ENCODE data around the gene TYW1.
A peak's percentile ranks its signal among the peaks of the same experiment; 100 is the strongest.
"Not testable (repeated sequence)": the region's sequence is repeated elsewhere in the genome, so short reads cannot be mapped to it uniquely, and the experiment has no call there.

TYW1 gene

DNA sequence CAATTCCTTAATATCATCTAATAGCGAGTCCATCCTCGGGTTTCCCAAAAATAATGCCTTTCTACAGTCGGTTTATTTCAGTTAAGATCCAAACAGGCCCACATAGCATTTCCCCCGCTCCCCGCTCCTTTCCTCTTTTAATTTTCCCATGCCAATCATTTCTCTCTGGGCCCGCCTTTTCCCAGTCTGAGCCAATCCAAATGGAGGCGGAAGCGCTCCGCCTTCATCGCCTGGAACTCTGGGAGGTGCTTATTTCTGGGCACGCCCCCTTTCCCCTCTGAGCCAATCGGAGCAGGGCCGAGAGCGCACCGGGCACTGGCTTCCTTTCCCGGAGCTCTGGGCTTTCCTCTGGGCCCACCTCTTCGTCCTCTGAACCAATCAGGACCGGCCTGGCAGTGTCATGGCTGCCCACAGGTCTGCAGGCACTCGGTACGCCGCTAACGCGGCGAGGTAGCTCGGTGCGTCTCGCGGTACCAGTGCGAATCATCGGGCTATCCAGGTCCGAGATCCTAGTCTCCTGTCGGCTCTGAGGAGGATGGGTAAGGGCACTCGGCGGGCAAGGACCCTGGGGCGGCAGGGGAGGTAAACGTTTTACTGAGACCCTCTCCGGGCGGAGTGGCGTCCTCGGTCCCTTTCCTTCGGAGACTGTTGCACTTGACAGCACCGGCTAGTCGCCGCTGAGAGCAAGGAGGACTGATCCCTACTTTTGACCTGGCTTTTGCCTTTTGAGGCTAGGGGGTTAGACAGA is at the start of gene TYW1:
Gene TYW1, plus strand, starts transcription at position 390 of the 748 bp plus-strand sequence. Its CDS starts 146 bp downstream, at position 536.
- peak; percentile 98 for DNase-seq

DNA sequence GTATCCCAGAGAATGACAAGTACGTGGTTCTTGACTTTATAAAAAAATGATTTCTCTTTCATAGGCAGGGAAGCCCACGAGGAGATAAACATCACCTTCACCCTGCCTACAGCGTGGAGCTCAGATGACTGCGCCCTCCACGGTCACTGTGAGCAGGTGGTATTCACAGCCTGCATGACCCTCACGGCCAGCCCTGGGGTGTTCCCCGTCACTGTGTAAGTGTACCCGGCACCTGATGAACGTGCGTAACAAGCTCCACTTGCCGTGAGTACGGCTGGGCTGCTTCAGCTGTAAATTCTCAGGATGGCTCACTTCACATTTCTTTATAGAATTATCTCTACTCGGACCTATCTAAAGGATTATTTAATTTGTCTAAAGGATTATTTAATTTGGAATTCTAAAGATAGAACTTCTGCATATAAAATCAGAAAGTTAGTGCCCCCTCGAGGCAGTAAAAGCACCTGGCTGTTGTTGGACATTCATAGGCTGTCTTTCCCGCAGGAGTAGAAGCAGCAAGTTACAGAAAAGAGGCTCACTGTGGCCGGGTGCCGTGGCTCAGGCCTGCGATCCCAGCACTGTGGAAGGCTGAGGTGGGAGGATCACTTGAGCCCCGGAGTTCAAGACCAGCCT is 48.0 kb upstream of the TYW1 start:
- DNase-seq, result no peak

DNA sequence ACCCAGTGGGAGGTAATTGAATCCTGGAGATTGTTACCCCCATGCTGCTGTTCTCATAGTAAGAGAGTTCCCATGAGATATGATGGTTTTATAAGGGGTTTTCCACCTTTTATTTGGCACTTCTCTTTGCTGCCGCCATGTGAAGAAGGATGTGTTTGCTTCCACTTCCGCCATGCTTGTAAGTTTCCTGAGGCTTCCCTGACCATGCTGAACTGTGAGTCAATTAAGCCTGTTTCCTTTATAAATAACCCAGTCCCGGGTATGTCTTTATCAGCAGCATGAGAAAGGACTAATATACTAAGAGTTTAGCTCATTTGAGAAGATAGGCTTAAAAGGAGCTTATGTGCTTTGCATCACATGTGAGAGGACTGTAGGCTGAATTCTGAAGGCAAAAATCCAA is 46.3 kb upstream of the TYW1 start:
- no peak for DNase-seq

DNA sequence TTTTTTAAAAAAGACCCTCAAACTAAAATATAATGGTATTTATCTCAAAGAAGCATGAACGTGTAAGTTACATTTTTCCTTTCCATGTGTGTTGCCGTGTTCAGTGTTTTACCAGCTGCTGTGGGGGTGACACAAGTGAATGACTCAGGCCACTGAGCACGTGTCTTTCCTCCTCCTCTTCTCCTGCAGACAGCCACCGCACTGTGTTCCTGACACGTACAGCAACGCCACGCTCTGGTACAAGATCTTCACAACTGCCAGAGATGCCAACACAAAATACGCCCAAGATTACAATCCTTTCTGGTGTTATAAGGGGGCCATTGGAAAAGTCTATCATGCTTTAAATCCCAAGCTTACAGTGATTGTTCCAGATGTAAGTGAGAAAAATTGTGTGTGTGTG is 45.9 kb upstream of the TYW1 start:
- no peak for DNase-seq

GRCh38 chr7:66952343-66953043 is 44.1 kb upstream of the TYW1 start:
- no peak for DNase-seq

- no peak for DNase-seq
Observed at GRCh38 chr7:66953044-66953427, 43.6 kb upstream of the TYW1 start.

DNA sequence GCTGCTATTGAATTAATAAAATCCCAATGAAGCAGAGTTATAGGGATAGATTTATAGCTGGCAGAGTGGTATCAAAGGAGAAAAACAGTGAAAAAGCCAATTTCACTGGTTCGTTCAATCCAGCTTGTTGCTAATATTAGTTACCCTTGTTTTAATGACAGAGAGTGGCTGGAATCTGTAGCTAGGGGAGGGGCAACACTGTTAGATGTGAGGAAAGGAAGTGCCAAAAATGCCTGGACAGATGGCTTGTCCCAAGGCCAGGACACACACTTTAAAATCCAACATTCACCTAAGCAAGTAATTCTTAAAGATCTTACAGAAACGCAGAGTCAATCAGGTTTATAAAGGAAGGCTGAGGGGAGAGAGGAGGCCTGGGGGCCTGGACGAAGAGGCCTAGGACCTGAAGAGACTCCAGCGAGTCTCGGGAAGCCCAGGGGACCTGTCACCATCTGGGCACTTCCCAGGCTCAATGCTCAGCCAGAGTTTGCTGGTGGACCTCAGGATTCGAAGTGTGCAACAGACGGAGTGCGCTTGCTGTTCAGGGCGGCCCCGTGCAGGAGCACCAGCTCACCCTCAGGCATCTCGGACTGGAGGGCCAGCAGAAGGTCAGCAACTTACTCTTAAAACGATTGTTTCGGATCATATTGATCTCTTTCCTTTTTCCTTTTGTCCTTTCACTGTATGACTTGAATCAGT is 38.9 kb upstream of the TYW1 start:
- DNase-seq, result no peak

- no peak for DNase-seq
Observed at GRCh38 chr7:66958538-66959350, 37.9 kb upstream of the TYW1 start.

GRCh38 chr7:66960192-66960591 is 36.4 kb upstream of the TYW1 start:
- no peak for DNase-seq

DNA sequence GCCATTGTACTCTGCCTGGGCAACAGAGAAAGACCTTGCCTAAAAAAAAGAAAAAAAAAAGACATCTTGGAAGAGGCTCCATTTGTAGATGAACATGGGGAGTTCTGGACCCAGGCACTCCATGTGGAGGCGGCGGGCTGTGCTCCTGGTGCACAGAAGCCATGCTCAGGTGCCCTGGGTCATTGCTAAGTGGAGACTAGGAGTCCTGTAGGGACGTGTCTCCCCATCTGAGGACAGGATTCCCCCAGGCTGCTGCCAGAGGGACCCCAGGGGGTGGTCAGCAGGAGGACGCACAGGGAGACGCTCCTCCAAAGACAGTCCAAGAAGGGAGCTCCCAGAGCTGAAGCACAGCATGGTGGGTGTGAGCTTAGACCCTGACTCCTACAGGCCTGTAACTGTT is 35.5 kb upstream of the TYW1 start:
- DNase-seq, result no peak

DNA sequence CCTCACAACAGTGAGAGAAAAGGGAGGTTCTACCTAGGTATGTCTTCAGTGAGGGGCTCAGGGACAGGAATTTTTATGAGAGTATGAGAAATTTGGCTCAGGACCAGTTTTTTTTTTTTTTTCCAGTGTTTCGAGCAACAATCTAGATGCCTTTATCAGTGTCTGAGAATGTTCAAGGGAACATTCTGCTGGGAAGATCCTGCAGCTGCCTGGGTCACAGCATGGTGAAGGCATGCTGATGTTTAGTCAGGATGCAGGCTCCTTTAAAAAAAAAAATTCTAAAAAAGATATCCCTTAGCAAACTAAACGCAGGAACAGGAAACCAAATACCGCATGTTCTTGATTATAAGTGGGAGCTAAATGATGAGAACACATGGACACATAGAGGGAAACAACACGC is 32.2 kb upstream of the TYW1 start:
- no peak for DNase-seq

- no peak for DNase-seq
Observed at GRCh38 chr7:66967029-66967428, 29.6 kb upstream of the TYW1 start.

GRCh38 chr7:66969001-66969400 is 27.6 kb upstream of the TYW1 start:
- not testable (repeated sequence) for DNase-seq

DNA sequence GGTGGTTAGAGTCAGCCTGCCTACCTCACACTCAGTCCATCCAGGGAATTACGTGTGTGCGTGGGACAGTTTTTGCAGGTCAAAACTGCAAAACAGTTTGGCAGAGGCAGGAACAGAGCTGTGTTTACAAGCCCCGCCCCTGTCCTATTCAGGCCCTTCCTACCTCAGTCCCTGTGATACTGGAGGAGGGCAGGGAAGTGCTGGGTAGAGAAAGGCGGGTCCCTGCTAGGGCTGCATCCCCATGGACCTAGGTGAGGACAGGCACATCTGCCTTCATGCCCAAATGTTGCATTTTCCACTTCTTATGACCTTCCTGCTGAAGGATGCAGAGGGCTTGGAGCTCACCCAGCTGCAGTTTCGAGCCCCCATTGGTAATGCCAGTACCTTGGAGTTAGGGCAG is 26.3 kb upstream of the TYW1 start:
- DNase-seq, result no peak

GRCh38 chr7:66974986-66975590 is 21.5 kb upstream of the TYW1 start:
- DNase-seq, result no peak

- not testable (repeated sequence) for DNase-seq
Observed at GRCh38 chr7:66978312-66978711, 18.3 kb upstream of the TYW1 start.

DNA sequence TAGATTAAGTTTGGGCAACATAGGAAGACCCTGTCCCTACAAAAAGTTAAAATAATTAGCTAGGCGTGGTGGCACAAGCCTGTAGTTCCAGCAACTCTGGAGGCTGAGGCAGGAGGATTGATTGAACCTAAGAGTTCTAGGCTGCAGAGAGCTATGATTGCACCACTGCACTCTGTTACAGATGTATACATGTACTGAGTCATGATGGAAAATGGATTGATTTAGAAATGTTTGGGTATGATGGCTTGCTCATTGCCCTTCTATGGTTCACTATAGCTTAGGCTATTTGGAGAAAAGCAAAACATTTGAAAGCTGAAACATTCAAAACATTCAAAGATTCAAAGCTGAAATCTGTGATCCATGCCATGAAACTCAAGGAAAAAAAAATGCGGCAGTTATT is 17.6 kb upstream of the TYW1 start:
- not testable (repeated sequence) for DNase-seq

DNA sequence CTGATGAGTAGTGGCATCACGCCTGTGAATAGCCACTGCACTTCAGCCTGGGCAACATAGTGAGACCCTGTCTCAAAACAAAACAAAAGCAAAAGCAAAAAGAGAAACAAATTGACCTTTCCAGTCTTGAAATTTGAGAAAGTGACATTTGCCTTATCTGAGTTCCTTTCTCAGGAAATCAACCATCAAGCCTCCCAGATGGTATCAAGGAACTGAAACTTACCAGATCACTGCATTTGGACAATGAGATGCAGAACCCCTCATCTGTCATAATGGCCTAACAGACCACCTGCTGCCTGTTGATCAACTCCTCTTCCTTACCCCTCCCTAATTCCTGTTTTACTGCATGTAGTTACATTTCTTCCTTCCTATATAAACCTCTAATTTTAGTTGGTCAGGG is 16.3 kb upstream of the TYW1 start:
- not testable (repeated sequence) for DNase-seq

GRCh38 chr7:66989552-66989951 is 7.1 kb upstream of the TYW1 start:
- not testable (repeated sequence) for DNase-seq

DNA sequence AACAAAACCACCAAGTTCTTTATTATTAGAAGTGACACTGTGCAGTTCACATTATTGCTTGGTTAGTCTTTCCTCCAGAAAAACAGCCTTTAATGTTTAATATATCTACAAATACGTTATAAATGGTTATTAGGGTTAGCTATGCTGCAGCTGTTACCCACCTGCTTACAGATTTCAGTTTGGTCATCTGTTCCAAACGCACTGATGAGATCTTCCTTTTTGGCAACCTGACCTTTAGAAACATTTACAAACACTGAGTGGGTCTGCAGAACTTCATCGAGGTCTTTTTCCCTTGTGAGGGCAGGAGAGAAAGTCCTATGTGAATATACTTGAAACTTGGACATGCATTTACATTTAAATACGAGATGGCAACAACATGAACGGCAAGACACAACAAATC is 2.6 kb upstream of the TYW1 start:
- DNase-seq, result not testable (repeated sequence)

- DNase-seq, result peak; percentile 21
Observed at GRCh38 chr7:66994691-66995049, 2.0 kb upstream of the TYW1 start.

Measured in NCI-H1694 (cell line).